Karpas-422 (cell line): ENCODE results near the gene CD109. TPM values are rescaled to one million over a fixed set of nuclear protein-coding genes. Genes with fewer than 3 reads are reported as not detected.
A peak's percentile ranks its signal among the peaks of the same experiment; 100 is the strongest.
"Not testable (repeated sequence)": the region's sequence is repeated elsewhere in the genome, so short reads cannot be mapped to it uniquely, and the experiment has no call there.

Experiments
- DNase-seq: peaks from one replicate; pipeline ENCODE4 v3.0.0-alpha.2; 2015
- H2AFZ ChIP-seq: fragments of 200-600 bp; sonication (generic); 2 replicates; pipeline ENCODE4 v1.6.1; 2014; ENCODE audit warnings: antibody characterized with exemption, low read length, mixed read lengths
- H3K27ac ChIP-seq: fragments of 200-600 bp; sonication (generic); 2 replicates; pipeline ENCODE4 v1.5.1; 2014; ENCODE audit warnings: mild to moderate bottlenecking, low read length, moderate library complexity
- H3K27me3 ChIP-seq: fragments of 200-600 bp; sonication (generic); 2 replicates; pipeline ENCODE4 v1.6.1; 2014; ENCODE audit warnings: low read length, mixed read lengths
- H3K36me3 ChIP-seq: fragments of 200-600 bp; sonication (generic); 2 replicates; pipeline ENCODE4 v1.6.1; 2014; ENCODE audit warnings: low read length, mixed read lengths; ENCODE audit not compliant: insufficient read depth
- H3K4me1 ChIP-seq: fragments of 200-600 bp; sonication (generic); 2 replicates; pipeline ENCODE4 v1.6.1; 2014; ENCODE audit warnings: mild to moderate bottlenecking, low read length, mixed read lengths
- H3K4me2 ChIP-seq: fragments of 200-600 bp; sonication (generic); 2 replicates; pipeline ENCODE4 v1.6.1; 2014; ENCODE audit warnings: low read length, low read depth, mild to moderate bottlenecking; ENCODE audit not compliant: poor library complexity, severe bottlenecking
- H3K4me3 ChIP-seq: fragments of 200-600 bp; sonication (generic); 2 replicates; pipeline ENCODE4 v1.5.1; 2014; ENCODE audit warnings: mild to moderate bottlenecking, antibody characterized with exemption, low read length, mixed read lengths
- H3K79me2 ChIP-seq: fragments of 200-600 bp; sonication (generic); 2 replicates; pipeline ENCODE4 v1.6.1; 2014; ENCODE audit warnings: mild to moderate bottlenecking, low read length, mixed read lengths
- H3K9ac ChIP-seq: fragments of 200-600 bp; sonication (generic); 2 replicates; pipeline ENCODE4 v1.6.0; 2014; ENCODE audit warnings: low read length
- H3K9me2 ChIP-seq: fragments of 200-600 bp; sonication (generic), shearing (Covaris generic); replicated peaks from 2 replicates; pipeline ENCODE4 v1.6.0; 2014; ENCODE audit warnings: mild to moderate bottlenecking, low read length, moderate library complexity; ENCODE audit not compliant: insufficient read depth
- H3K9me3 ChIP-seq: fragments of 300-700, 200-600 bp; sonication (generic); 2 replicates; pipeline ENCODE4 v1.6.1; 2014; ENCODE audit warnings: low read length, mixed read lengths
- H4K20me1 ChIP-seq: fragments of 200-600 bp; sonication (generic); 2 replicates; pipeline ENCODE4 v1.6.1; 2014; ENCODE audit warnings: mild to moderate bottlenecking, antibody characterized with exemption, low read length, low read depth; ENCODE audit not compliant: insufficient read depth
- total RNA-seq: library from RNA; depleted of rRNA; stranded (reverse); fragments of >200 nt; shearing (Covaris generic); gene quantifications from 2 replicates; pipeline ENCODE4 v1.2.3, GENCODE V29; 2014; ENCODE audit warnings: low replicate concordance

Gene CD109
- total RNA-seq, 1 experiment from 2014 or later, result 0.22 TPM

- H3K27ac ChIP-seq, H3K79me2 ChIP-seq, H3K4me2 ChIP-seq, H2AFZ ChIP-seq, H3K9me3 ChIP-seq, H3K9me2 ChIP-seq, H3K36me3 ChIP-seq, DNase-seq, H3K9ac ChIP-seq, H4K20me1 ChIP-seq, H3K27me3 ChIP-seq, H3K4me3 ChIP-seq, H3K4me1 ChIP-seq: not testable (repeated sequence)
Measured at GRCh38 chr6:73844696-73845095, 148.7 kb downstream of the CD109 start.

DNA sequence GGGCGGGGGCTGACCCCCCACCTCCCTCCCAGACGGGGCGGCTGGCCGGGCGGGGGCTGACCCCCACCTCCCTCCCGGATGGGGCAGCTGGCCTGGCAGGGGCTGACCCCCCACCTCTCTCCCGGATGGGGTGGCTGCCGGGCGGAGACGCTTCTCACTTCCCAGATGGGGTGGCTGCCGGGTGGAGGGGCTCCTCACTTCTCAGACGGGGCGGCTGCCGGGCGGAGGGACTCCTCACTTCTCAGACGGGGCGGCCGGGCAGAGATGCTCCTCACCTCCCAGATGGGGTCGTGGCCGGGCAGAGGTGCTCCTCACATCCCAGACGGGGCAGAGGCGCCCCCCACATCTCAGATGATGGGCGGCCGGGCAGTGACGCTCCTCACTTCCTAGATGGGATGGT is 155.0 kb downstream of the CD109 start:
- H3K27me3 ChIP-seq, H3K9me2 ChIP-seq, H3K36me3 ChIP-seq, H3K9me3 ChIP-seq, DNase-seq, H3K4me2 ChIP-seq, H3K4me1 ChIP-seq, H3K9ac ChIP-seq, H3K4me3 ChIP-seq, H2AFZ ChIP-seq, H4K20me1 ChIP-seq, H3K27ac ChIP-seq, H3K79me2 ChIP-seq: not testable (repeated sequence)

DNA sequence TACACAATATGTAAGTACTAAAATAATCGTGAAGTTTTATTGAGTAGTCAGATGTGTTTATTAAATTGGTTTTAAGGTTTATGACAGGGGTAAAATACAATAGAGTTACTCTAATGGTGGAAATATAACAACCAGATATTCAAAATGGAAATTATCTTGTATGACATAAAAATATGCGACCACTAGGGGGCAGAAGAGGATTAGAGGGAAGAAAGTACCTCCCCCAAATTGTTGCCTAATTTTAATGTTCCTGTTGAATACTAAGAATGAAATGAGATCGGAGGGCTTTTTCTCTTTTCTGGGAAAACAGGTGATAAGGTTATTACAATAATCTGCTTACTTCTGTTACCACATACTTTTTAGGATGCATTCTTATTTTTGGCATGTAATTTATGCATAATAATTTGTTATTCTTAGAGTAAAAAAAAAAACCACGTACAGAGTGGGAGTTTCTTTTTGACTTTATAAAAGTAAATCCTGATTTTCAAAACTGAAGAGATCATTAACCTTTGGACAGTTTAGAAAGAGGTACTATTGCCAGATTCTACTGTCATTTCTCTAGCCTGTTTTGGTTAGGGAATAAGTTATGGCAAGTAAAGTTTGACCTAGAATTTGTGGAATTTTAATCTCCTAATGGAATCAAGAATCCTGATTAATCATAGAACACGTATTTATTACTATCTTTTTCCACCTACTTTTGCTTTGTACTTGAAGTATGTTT is 159.2 kb downstream of the CD109 start:
- DNase-seq, result peak; percentile 84
- H3K4me1 ChIP-seq, result no peaks in the 10 kb centered on the region
- H2AFZ ChIP-seq, result no peak overlapping the region
- H4K20me1 ChIP-seq, result no peaks in the 10 kb centered on the region
- H3K9ac ChIP-seq, result no peak overlapping the region
- no peak overlapping the region for H3K27ac ChIP-seq
- H3K36me3 ChIP-seq, result no peaks in the 10 kb centered on the region
- no peaks in the 10 kb centered on the region for H3K79me2 ChIP-seq
- no peaks in the 10 kb centered on the region for H3K9me3 ChIP-seq
- H3K9me2 ChIP-seq, result no peaks in the 10 kb centered on the region
- H3K4me3 ChIP-seq, result no peak overlapping the region
- H3K27me3 ChIP-seq, result no peaks in the 10 kb centered on the region
- no peak overlapping the region for H3K4me2 ChIP-seq

- Histone ChIP-seq H3K4me1 (no peaks in the 10 kb centered on the region), H2AFZ (no peak overlapping the region), H3K79me2 (no peaks in the 10 kb centered on the region), H3K27me3 (no peaks in the 10 kb centered on the region), H3K27ac (no peak overlapping the region), H3K9ac (no peak overlapping the region), H3K4me2 (no peak overlapping the region), H3K9me3 (no peaks in the 10 kb centered on the region), H4K20me1 (no peaks in the 10 kb centered on the region), H3K9me2 (no peaks in the 10 kb centered on the region), H3K36me3 (no peaks in the 10 kb centered on the region), H3K4me3 (no peak overlapping the region)
- DNase-seq, result no peak
Measured at GRCh38 chr6:73857341-73857890, 161.4 kb downstream of the CD109 start.

DNA sequence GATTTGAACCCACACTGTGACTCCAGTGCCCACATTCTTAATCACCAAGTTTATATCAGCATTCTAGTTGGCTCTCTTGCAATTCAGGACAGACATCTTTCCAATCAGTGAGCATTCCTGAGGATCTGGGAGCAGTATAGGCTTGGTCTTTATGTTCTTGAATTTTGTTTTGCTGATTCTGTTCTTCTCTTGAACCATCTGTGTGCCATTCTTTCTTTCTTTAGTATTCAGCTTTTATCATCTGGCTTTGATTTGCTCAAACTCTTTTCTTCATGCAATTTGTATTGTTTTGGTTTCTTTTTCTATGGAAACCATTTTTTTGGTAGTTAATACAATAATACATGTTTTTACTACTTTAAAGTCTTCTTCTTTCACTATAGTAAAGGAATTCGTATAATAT is 162.4 kb downstream of the CD109 start:
- Histone ChIP-seq H3K9me2 (no peaks in the 10 kb centered on the region), H3K27ac (no peak overlapping the region), H3K4me2 (no peak overlapping the region), H4K20me1 (no peaks in the 10 kb centered on the region), H3K9me3 (no peaks in the 10 kb centered on the region), H3K36me3 (no peaks in the 10 kb centered on the region), H3K4me1 (no peaks in the 10 kb centered on the region), H2AFZ (no peak overlapping the region), H3K79me2 (no peaks in the 10 kb centered on the region), H3K27me3 (no peaks in the 10 kb centered on the region), H3K9ac (no peak overlapping the region), H3K4me3 (no peak overlapping the region)
- DNase-seq, result no peak

DNA sequence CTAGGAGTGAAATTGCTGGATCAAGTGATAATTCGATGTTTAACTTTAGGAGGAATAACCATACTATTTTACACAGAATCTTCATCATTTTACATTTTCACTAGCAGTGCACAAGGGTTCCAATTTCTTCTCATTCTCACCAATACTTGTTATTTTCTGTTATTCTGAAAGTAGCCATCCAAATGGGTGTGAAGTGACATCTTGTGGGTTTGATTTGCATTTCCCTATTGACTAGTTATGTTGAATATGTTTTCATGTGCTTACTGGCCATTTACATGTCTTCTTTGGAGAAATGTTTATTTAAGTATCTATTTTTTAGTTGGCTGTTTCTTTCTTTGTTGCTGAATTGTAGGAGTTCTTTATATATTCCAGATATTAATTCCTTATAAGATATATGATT is 164.3 kb downstream of the CD109 start:
- no peak for DNase-seq

GRCh38 chr6:73866305-73866704 is 170.3 kb downstream of the CD109 start:
- DNase-seq, result no peak
- Histone ChIP-seq H4K20me1 (no peaks in the 10 kb centered on the region), H3K36me3 (no peaks in the 10 kb centered on the region), H3K9me2 (no peaks in the 10 kb centered on the region), H3K4me2 (no peak overlapping the region), H3K4me3 (no peak overlapping the region), H3K9ac (no peak overlapping the region), H2AFZ (no peak overlapping the region), H3K79me2 (no peaks in the 10 kb centered on the region), H3K9me3 (no peaks in the 10 kb centered on the region), H3K4me1 (no peaks in the 10 kb centered on the region), H3K27ac (no peak overlapping the region), H3K27me3 (no peaks in the 10 kb centered on the region)

More for the DNA sequence above, 164.3 kb downstream of the CD109 start:
- Histone ChIP-seq H3K79me2 (no peaks in the 10 kb centered on the region), H3K27ac (no peak overlapping the region), H2AFZ (no peak overlapping the region), H4K20me1 (no peaks in the 10 kb centered on the region), H3K9ac (no peak overlapping the region), H3K4me3 (no peak overlapping the region), H3K27me3 (no peaks in the 10 kb centered on the region), H3K9me2 (no peaks in the 10 kb centered on the region), H3K4me2 (no peak overlapping the region), H3K36me3 (no peaks in the 10 kb centered on the region), H3K9me3 (no peaks in the 10 kb centered on the region), H3K4me1 (no peaks in the 10 kb centered on the region)

GRCh38 chr6:73867411-73867810 is 171.4 kb downstream of the CD109 start:
- H3K79me2 ChIP-seq, result no peaks in the 10 kb centered on the region
- H3K27me3 ChIP-seq, result no peaks in the 10 kb centered on the region
- DNase-seq, result no peak
- H4K20me1 ChIP-seq, result no peaks in the 10 kb centered on the region
- no peaks in the 10 kb centered on the region for H3K4me1 ChIP-seq
- H3K27ac ChIP-seq, result no peak overlapping the region
- no peaks in the 10 kb centered on the region for H3K36me3 ChIP-seq
- no peak overlapping the region for H3K9ac ChIP-seq
- no peak overlapping the region for H2AFZ ChIP-seq
- no peak overlapping the region for H3K4me3 ChIP-seq
- H3K4me2 ChIP-seq, result no peak overlapping the region
- no peaks in the 10 kb centered on the region for H3K9me2 ChIP-seq
- H3K9me3 ChIP-seq, result no peaks in the 10 kb centered on the region
